GM12878 (cell line): ENCODE results near the gene SERPINI1. TPM values are rescaled to one million over a fixed set of nuclear protein-coding genes. Genes with fewer than 3 reads are reported as not detected.

Experiments
- BCLAF1 ChIP-seq: fragments of 450-650 bp; IDR thresholded peaks from 2 replicates; pipeline ENCODE4 v1.6.1; 2017; ENCODE audit warnings: antibody characterized with exemption, mild to moderate bottlenecking, moderate library complexity
- CUX1 ChIP-seq: IDR thresholded peaks from 2 replicates; pipeline ENCODE4 v1.6.1; 2012; ENCODE audit warnings: improper control_type of control experiment, low read depth, low read length; ENCODE audit not compliant: insufficient replicate concordance
- EED ChIP-seq: sonication (generic); IDR thresholded peaks from 2 replicates; pipeline ENCODE4 v1.6.1; 2016; ENCODE audit warnings: antibody characterized with exemption, low read depth
- LARP7 ChIP-seq: fragments of 450-650 bp; IDR thresholded peaks from 2 replicates; pipeline ENCODE4 v1.6.1; 2017; ENCODE audit warnings: mild to moderate bottlenecking
- NFIC ChIP-seq: IDR thresholded peaks from 2 replicates; pipeline ENCODE4 v1.6.1; 2012; ENCODE audit warnings: low read depth, mild to moderate bottlenecking, inconsistent platforms, low read length, moderate library complexity
- RAD51 ChIP-seq: fragments of 450-650 bp; IDR thresholded peaks from 2 replicates; pipeline ENCODE4 v1.6.1; 2016; ENCODE audit warnings: moderate library complexity, mild to moderate bottlenecking, inconsistent platforms
- SREBF1 ChIP-seq: IDR thresholded peaks from 2 replicates; pipeline ENCODE4 v1.6.1; 2012; ENCODE audit warnings: mild to moderate bottlenecking, low read length
- ZNF687 ChIP-seq: fragments of 450-650 bp; IDR thresholded peaks from 2 replicates; pipeline ENCODE4 v1.6.1; 2017; ENCODE audit warnings: mild to moderate bottlenecking, moderate library complexity
- polyA plus RNA-seq, 11 experiments: library from polyadenylated mRNA; depleted of rRNA in 4 of 11; unstranded in 6 of 11; stranded (reverse) in 5 of 11; fragments of >200 nt; fragmentation: Nextera tagmentation in 4 of 11; fragmentation: Illumina TruSeq in 1 of 11; extraction: Ambion mirVana in 4 of 11; extraction: Trizol in 1 of 11; gene quantifications; 1 replicate in 1 of 11; 2 replicates in 10 of 11; pipeline versions ENCODE4 v1.2.1 to v1.2.3, GENCODE V29; 2011 to 2016; ENCODE audit warnings: inconsistent platforms in 2 of 11, missing spikeins in 2 of 11, low read depth in 1 of 11
- total RNA-seq, 4 experiments: library from RNA; depleted of rRNA in 3 of 4; stranded (reverse); fragments of >200 nt in 3 of 4; fragmentation: Illumina TruSeq in 1 of 4; extraction: Trizol in 1 of 4; gene quantifications; 2 replicates each; pipeline versions ENCODE4 v1.2.1 to v1.2.3, GENCODE V29; 2013 to 2021
- TF ChIP-seq, protein P1 (sequence below): fragments of 450-650 bp; formaldehyde crosslinking; IDR thresholded peaks from 2 replicates; pipeline ENCODE4 v1.4.0; 2020; ENCODE audit warnings: mild to moderate bottlenecking, moderate library complexity

The SERPINI1 gene
- total and polyA plus RNA-seq, 10 of the 15 experiments (the other 5 are each of a cell fraction or from before 2014, with no cell fraction given) = 1.5 to 7.6 (median 3.6) TPM

DNA sequence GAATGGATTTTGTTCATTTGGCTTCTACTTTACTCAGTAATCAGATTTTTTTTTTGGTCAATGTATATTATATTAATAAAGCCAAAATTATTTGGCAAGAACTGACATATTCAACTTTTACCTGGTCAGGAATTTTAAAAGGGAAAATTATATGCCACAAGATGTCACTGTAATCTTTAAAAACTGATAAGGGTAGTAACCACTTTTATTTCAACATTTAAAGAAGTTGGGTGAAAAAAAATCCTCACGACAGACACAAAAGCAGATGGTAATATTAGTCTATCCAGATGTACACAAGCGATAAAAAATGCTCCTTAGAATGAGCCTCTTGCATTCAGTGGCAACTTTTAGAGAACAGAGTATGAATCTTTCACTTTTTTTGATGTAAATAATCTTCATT, 101.9 kb downstream of the SERPINI1 start (continued):
- no peak for TF ChIP-seq CUX1
- TF ChIP-seq EED = no peak
- TF ChIP-seq SREBF1 = no peak
- TF ChIP-seq, protein P1, sequence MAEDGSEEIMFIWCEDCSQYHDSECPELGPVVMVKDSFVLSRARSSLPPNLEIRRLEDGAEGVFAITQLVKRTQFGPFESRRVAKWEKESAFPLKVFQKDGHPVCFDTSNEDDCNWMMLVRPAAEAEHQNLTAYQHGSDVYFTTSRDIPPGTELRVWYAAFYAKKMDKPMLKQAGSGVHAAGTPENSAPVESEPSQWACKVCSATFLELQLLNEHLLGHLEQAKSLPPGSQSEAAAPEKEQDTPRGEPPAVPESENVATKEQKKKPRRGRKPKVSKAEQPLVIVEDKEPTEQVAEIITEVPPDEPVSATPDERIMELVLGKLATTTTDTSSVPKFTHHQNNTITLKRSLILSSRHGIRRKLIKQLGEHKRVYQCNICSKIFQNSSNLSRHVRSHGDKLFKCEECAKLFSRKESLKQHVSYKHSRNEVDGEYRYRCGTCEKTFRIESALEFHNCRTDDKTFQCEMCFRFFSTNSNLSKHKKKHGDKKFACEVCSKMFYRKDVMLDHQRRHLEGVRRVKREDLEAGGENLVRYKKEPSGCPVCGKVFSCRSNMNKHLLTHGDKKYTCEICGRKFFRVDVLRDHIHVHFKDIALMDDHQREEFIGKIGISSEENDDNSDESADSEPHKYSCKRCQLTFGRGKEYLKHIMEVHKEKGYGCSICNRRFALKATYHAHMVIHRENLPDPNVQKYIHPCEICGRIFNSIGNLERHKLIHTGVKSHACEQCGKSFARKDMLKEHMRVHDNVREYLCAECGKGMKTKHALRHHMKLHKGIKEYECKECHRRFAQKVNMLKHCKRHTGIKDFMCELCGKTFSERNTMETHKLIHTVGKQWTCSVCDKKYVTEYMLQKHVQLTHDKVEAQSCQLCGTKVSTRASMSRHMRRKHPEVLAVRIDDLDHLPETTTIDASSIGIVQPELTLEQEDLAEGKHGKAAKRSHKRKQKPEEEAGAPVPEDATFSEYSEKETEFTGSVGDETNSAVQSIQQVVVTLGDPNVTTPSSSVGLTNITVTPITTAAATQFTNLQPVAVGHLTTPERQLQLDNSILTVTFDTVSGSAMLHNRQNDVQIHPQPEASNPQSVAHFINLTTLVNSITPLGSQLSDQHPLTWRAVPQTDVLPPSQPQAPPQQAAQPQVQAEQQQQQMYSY (CRISPR knock-in tag) = no peak
- no peak for TF ChIP-seq RAD51
- TF ChIP-seq BCLAF1 = no peak
- TF ChIP-seq NFIC = no peak
- no peak for TF ChIP-seq ZNF687
- no peak for TF ChIP-seq LARP7
